ENCODE data around the gene GTF2A1.

GTF2A1 gene

GRCh38 chr14:81129242-81129641 lies 91.5 kb downstream of the GTF2A1 start:
- no peaks in the 10 kb centered on the region for H3K27me3 ChIP-seq (replicated peaks; ENCODE audit: insufficient read depth, low read length)
- H3K4me1 ChIP-seq (ENCODE audit: low read length), result no peaks in the 10 kb centered on the region
- H2AFZ ChIP-seq (ENCODE audit: low read length), result no peak overlapping the region
- H3F3A ChIP-seq (ENCODE audit: insufficient read depth, low read length), result no peaks in the 10 kb centered on the region
- H4K20me1 ChIP-seq (ENCODE audit: insufficient read depth, low read length), result no peaks in the 10 kb centered on the region
- no peak overlapping the region for H3K4me2 ChIP-seq (ENCODE audit: low read depth, low read length)
- no peaks in the 10 kb centered on the region for H3K9me3 ChIP-seq (replicated peaks; ENCODE audit: insufficient read depth, low read length)
- H3K27ac ChIP-seq (ENCODE audit: low read length), result no peak overlapping the region
- no peak for DNase-seq
- H3K9ac ChIP-seq (ENCODE audit: low read length), result no peak overlapping the region
- H3K79me2 ChIP-seq (ENCODE audit: low read length), result no peaks in the 10 kb centered on the region
- TF ChIP-seq EZH2 (optimal IDR thresholded peaks at IDR 0.05; ENCODE audit: low read depth, low read length) (no peak), EZH2phosphoT487 (IDR thresholded peaks at IDR 0.05; ENCODE audit: low read length) (no peak)
- TF ChIP-seq, protein P1, sequence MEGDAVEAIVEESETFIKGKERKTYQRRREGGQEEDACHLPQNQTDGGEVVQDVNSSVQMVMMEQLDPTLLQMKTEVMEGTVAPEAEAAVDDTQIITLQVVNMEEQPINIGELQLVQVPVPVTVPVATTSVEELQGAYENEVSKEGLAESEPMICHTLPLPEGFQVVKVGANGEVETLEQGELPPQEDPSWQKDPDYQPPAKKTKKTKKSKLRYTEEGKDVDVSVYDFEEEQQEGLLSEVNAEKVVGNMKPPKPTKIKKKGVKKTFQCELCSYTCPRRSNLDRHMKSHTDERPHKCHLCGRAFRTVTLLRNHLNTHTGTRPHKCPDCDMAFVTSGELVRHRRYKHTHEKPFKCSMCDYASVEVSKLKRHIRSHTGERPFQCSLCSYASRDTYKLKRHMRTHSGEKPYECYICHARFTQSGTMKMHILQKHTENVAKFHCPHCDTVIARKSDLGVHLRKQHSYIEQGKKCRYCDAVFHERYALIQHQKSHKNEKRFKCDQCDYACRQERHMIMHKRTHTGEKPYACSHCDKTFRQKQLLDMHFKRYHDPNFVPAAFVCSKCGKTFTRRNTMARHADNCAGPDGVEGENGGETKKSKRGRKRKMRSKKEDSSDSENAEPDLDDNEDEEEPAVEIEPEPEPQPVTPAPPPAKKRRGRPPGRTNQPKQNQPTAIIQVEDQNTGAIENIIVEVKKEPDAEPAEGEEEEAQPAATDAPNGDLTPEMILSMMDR (IDR thresholded peaks at IDR 0.05; ENCODE audit: low read length), result no peak
- no peak overlapping the region for H3K4me3 ChIP-seq (ENCODE audit: low read length)
- H3K36me3 ChIP-seq (replicated peaks; ENCODE audit: insufficient read depth, low read length), result no peaks in the 10 kb centered on the region
- no peaks in the 10 kb centered on the region for H3K9me2 ChIP-seq (replicated peaks; ENCODE audit: insufficient read depth, low read length)

- H3K9ac ChIP-seq (ENCODE audit: low read length), result no peak overlapping the region
- TF ChIP-seq, protein P1 (IDR thresholded peaks at IDR 0.05; ENCODE audit: low read length), result no peak
- no peak for TF ChIP-seq EZH2phosphoT487 (IDR thresholded peaks at IDR 0.05; ENCODE audit: low read length)
- no peak for TF ChIP-seq EZH2 (optimal IDR thresholded peaks at IDR 0.05; ENCODE audit: low read depth, low read length)
- H3K36me3 ChIP-seq (replicated peaks; ENCODE audit: insufficient read depth, low read length), result no peaks in the 10 kb centered on the region
- H3K4me3 ChIP-seq (ENCODE audit: low read length), result no peak overlapping the region
- H3K4me1 ChIP-seq (ENCODE audit: low read length), result no peaks in the 10 kb centered on the region
- no peak overlapping the region for H3K27ac ChIP-seq (ENCODE audit: low read length)
- no peak for DNase-seq
- H3K4me2 ChIP-seq (ENCODE audit: low read depth, low read length), result no peak overlapping the region
- no peaks in the 10 kb centered on the region for H3F3A ChIP-seq (ENCODE audit: insufficient read depth, low read length)
- no peaks in the 10 kb centered on the region for H3K79me2 ChIP-seq (ENCODE audit: low read length)
- H3K9me3 ChIP-seq (replicated peaks; ENCODE audit: insufficient read depth, low read length), result no peaks in the 10 kb centered on the region
- no peaks in the 10 kb centered on the region for H3K27me3 ChIP-seq (replicated peaks; ENCODE audit: insufficient read depth, low read length)
- no peaks in the 10 kb centered on the region for H4K20me1 ChIP-seq (ENCODE audit: insufficient read depth, low read length)
- no peaks in the 10 kb centered on the region for H3K9me2 ChIP-seq (replicated peaks; ENCODE audit: insufficient read depth, low read length)
- H2AFZ ChIP-seq (ENCODE audit: low read length), result no peak overlapping the region
These were observed 93.0 kb downstream of the GTF2A1 start for GRCh38 chr14:81127785-81128184.

- Histone ChIP-seq H3K9ac (ENCODE audit: low read length) (no peak overlapping the region), H3K4me1 (ENCODE audit: low read length) (no peaks in the 10 kb centered on the region), H3K27ac (ENCODE audit: low read length) (no peak overlapping the region), H3F3A (ENCODE audit: insufficient read depth, low read length) (no peaks in the 10 kb centered on the region), H3K9me3 (replicated peaks; ENCODE audit: insufficient read depth, low read length) (no peaks in the 10 kb centered on the region), H3K9me2 (replicated peaks; ENCODE audit: insufficient read depth, low read length) (no peaks in the 10 kb centered on the region), H3K4me3 (ENCODE audit: low read length) (no peak overlapping the region), H2AFZ (ENCODE audit: low read length) (no peak overlapping the region), H4K20me1 (ENCODE audit: insufficient read depth, low read length) (no peaks in the 10 kb centered on the region), H3K36me3 (replicated peaks; ENCODE audit: insufficient read depth, low read length) (no peaks in the 10 kb centered on the region), H3K27me3 (replicated peaks; ENCODE audit: insufficient read depth, low read length) (no peaks in the 10 kb centered on the region), H3K4me2 (ENCODE audit: low read depth, low read length) (no peak overlapping the region), H3K79me2 (ENCODE audit: low read length) (no peaks in the 10 kb centered on the region)
- DNase-seq, result no peak
- TF ChIP-seq EZH2phosphoT487 (IDR thresholded peaks at IDR 0.05; ENCODE audit: low read length) (no peak), EZH2 (optimal IDR thresholded peaks at IDR 0.05; ENCODE audit: low read depth, low read length) (no peak)
- TF ChIP-seq, protein P1 (IDR thresholded peaks at IDR 0.05; ENCODE audit: low read length), result no peak
These were observed 95.2 kb downstream of the GTF2A1 start for GRCh38 chr14:81125536-81125935.

Measured in MM.1S (cell line).